T47D (cell line): ENCODE measurements around the gene MLST8.

Experiments
- DNase-seq, 2 experiments: peaks; one replicate each; pipeline versions ENCODE4 v3.0.0 to v3.0.0-alpha.2; 2011 to 2012; ENCODE audit warnings: low read depth in 1 of 2, low spot score in 1 of 2
- JUND ChIP-seq: IDR thresholded peaks from 2 replicates; pipeline ENCODE4 v1.6.1; 2012; ENCODE audit warnings: low read depth
- in situ Hi-C: cut with HindIII; loops from 2 replicates; pipeline ENCODE4 v1.10.0; 2016; ENCODE audit warnings: low sequenced_read_pairs, low pct_unique_long_range_greater_than_20kb

The MLST8 gene

GRCh38 chr16:2186505-2186904 is 18.7 kb upstream of the MLST8 start:
- no peak for DNase-seq
- TF ChIP-seq JUND: no peak

GRCh38 chr16:2187212-2187611 is 18.0 kb upstream of the MLST8 start:
- no peak for TF ChIP-seq JUND
- in situ Hi-C loops: no loop called here
- no peak for DNase-seq

More at GRCh38 chr16:2186505-2186904, 18.7 kb upstream of the MLST8 start:
- in situ Hi-C loops: no loop called here

GRCh38 chr16:2188395-2188794 is 16.9 kb upstream of the MLST8 start:
- no peak for DNase-seq
- in situ Hi-C loops: no loop called here
- TF ChIP-seq JUND: no peak

GRCh38 chr16:2189252-2189893 is 15.9 kb upstream of the MLST8 start:
- DNase-seq: no peak
- in situ Hi-C loops: no loop called here
- no peak for TF ChIP-seq JUND

- no peak for DNase-seq
- in situ Hi-C loops: no loop called here
- no peak for TF ChIP-seq JUND
These were observed 15.1 kb upstream of the MLST8 start for GRCh38 chr16:2190002-2190658.

- in situ Hi-C loops: no loop called here
- TF ChIP-seq JUND: no peak
- DNase-seq: no peak
These were observed 14.4 kb upstream of the MLST8 start for GRCh38 chr16:2190659-2191445.

- in situ Hi-C loops: no loop called here
- no peak for DNase-seq
- TF ChIP-seq JUND: no peak
These were observed 13.9 kb upstream of the MLST8 start for GRCh38 chr16:2191446-2191706.

- no peak for TF ChIP-seq JUND
- in situ Hi-C loops: no loop called here
- DNase-seq: no peak
These were observed 11.0 kb upstream of the MLST8 start for GRCh38 chr16:2194166-2194834.

- in situ Hi-C loops: no loop called here
- no peak for TF ChIP-seq JUND
- DNase-seq: peak; percentile 85 to 93
These were observed 10.4 kb upstream of the MLST8 start for GRCh38 chr16:2194852-2195321.

- DNase-seq: no peak
- in situ Hi-C loops: no loop called here
- no peak for TF ChIP-seq JUND
These were observed 9.7 kb upstream of the MLST8 start for GRCh38 chr16:2195322-2196161.

GRCh38 chr16:2196162-2196980 is 8.9 kb upstream of the MLST8 start, which contains the start of gene CASKIN1:
Gene CASKIN1, minus strand, starts transcription at chr16:2196605. Its CDS starts 173 bp downstream, at chr16:2196432.
- DNase-seq: peak; percentile 32 to 51
- in situ Hi-C loops: no loop called here
- TF ChIP-seq JUND: no peak
